Progenitor cell of endocrine pancreas (in vitro differentiated cells): ENCODE data around the gene TPRG1. TPM values are rescaled to one million over a fixed set of nuclear protein-coding genes. Genes with fewer than 3 reads are reported as not detected.

ENCODE experiments used
- DNase-seq: peaks from one replicate; pipeline ENCODE4 v3.0.0; 2021; ENCODE audit warnings: low spot score; ENCODE audit not compliant: unreplicated experiment
- H3K27ac Mint-ChIP-seq: 2 replicates; pipeline ENCODE4 v1.8.0; 2021; ENCODE audit warnings: mild to moderate bottlenecking, moderate library complexity, mixed read lengths
- H3K27me3 Mint-ChIP-seq: 2 replicates; pipeline ENCODE4 v1.8.0; 2021; ENCODE audit warnings: mixed read lengths
- H3K36me3 Mint-ChIP-seq: 2 replicates; pipeline ENCODE4 v1.8.0; 2022; ENCODE audit warnings: mixed read lengths; ENCODE audit not compliant: insufficient read depth
- H3K4me1 Mint-ChIP-seq: 2 replicates; pipeline ENCODE4 v1.8.0; 2021; ENCODE audit warnings: low read depth, mixed read lengths
- H3K4me3 Mint-ChIP-seq: 2 replicates; pipeline ENCODE4 v1.8.0; 2021; ENCODE audit warnings: low read depth, mild to moderate bottlenecking, moderate library complexity, mixed read lengths
- H3K9me3 Mint-ChIP-seq: 2 replicates; pipeline ENCODE4 v1.8.0; 2021; ENCODE audit warnings: low read depth, mixed read lengths
- total RNA-seq: library from RNA; stranded (reverse); gene quantifications from 2 replicates; pipeline ENCODE4 v1.2.1, GENCODE V29; 2021
- TF ChIP-seq, protein P1 (sequence below): fragments of 200-600 bp; sonication (generic); IDR thresholded peaks from one replicate; pipeline ENCODE4 v1.5.0; 2021; ENCODE audit warnings: antibody characterized with exemption, mild to moderate bottlenecking; ENCODE audit not compliant: unreplicated experiment

The TPRG1 gene
- total RNA-seq, 1 donor from 2014 or later = 2.3 TPM

DNA sequence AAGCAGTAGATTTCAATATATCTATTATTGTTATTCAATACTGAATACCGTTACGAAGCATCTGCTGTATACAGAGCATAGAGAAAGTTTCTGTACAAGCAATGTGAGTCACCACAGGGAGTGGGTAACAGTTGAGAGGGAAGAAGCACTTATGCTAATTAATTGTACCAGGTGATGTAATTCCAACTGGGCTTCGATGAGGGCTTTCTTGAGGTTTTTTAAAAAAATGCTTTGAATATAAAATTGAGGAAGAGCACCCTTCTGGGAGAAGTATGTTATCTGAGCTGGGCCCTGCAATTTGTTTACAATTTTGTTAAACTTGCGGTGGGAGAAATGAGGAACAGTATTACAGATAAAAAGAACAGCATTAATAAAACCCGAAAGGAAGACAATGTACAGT is 197.9 kb downstream of the TPRG1 start:
- no peak for DNase-seq
- H3K27ac Mint-ChIP-seq = no peak overlapping the region
- H3K27me3 Mint-ChIP-seq = no peaks in the 10 kb centered on the region
- TF ChIP-seq, protein P1, sequence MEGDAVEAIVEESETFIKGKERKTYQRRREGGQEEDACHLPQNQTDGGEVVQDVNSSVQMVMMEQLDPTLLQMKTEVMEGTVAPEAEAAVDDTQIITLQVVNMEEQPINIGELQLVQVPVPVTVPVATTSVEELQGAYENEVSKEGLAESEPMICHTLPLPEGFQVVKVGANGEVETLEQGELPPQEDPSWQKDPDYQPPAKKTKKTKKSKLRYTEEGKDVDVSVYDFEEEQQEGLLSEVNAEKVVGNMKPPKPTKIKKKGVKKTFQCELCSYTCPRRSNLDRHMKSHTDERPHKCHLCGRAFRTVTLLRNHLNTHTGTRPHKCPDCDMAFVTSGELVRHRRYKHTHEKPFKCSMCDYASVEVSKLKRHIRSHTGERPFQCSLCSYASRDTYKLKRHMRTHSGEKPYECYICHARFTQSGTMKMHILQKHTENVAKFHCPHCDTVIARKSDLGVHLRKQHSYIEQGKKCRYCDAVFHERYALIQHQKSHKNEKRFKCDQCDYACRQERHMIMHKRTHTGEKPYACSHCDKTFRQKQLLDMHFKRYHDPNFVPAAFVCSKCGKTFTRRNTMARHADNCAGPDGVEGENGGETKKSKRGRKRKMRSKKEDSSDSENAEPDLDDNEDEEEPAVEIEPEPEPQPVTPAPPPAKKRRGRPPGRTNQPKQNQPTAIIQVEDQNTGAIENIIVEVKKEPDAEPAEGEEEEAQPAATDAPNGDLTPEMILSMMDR = no peak
- H3K4me3 Mint-ChIP-seq = no peak overlapping the region
- no peaks in the 10 kb centered on the region for H3K9me3 Mint-ChIP-seq
- no peaks in the 10 kb centered on the region for H3K36me3 Mint-ChIP-seq
- H3K4me1 Mint-ChIP-seq = no peaks in the 10 kb centered on the region

DNA sequence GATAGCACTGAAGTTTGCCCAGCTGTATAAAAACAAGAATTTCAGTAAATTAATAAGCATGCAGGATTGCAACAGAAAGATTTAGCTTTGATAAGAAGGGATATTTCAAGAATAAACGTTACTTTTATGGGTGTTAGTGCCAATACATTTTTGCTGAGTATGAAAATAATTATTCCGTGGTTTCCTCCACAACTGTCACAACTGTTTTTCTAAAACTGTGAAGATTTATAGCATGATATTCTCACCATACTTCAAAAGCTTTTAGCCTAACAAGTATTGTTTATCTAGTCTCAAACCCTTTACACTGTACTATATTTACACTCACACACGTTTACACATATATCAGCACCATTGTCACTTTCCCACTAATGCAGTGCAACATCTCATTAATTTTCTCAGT is 200.5 kb downstream of the TPRG1 start:
- peaks cover 7% of the 10 kb centered on the region for H3K9me3 Mint-ChIP-seq
- H3K27me3 Mint-ChIP-seq = no peaks in the 10 kb centered on the region
- TF ChIP-seq, protein P1 = no peak
- no peaks in the 10 kb centered on the region for H3K4me1 Mint-ChIP-seq
- H3K4me3 Mint-ChIP-seq = no peak overlapping the region
- peaks cover 2% of the 10 kb centered on the region for H3K36me3 Mint-ChIP-seq
- H3K27ac Mint-ChIP-seq = no peak overlapping the region
- DNase-seq = no peak
